ENCODE results near the gene AGL.

The AGL gene

GRCh38 chr1:99935534-99935933 is 85.4 kb downstream of the AGL start:
- H3K9me2 ChIP-seq (replicated peaks; ENCODE audit: low read depth, low read length) = no peaks in the 10 kb centered on the region
- H3F3A ChIP-seq (ENCODE audit: low read depth) = no peaks in the 10 kb centered on the region
- H3K27me3 ChIP-seq (ENCODE audit: insufficient read depth, low read length, poor library complexity, severe bottlenecking) = no peaks in the 10 kb centered on the region
- no peak overlapping the region for H3K9ac ChIP-seq (ENCODE audit: low read depth, low read length, poor library complexity, severe bottlenecking)
- no peaks in the 10 kb centered on the region for H3K79me2 ChIP-seq (ENCODE audit: insufficient read depth, low read length)
- H3K9me3 ChIP-seq (ENCODE audit: insufficient read depth, low read depth, low read length) = no peaks in the 10 kb centered on the region
- no peak for TF ChIP-seq EZH2phosphoT487 (IDR thresholded peaks at IDR 0.05; ENCODE audit: borderline replicate concordance)
- no peak for TF ChIP-seq CTCF (conservative IDR thresholded peaks at IDR 0.05; ENCODE audit: low read length)
- no peak overlapping the region for H3K4me3 ChIP-seq (ENCODE audit: low read length, poor library complexity, severe bottlenecking)
- H4K20me1 ChIP-seq (ENCODE audit: insufficient read depth, low read length, poor library complexity, severe bottlenecking) = no peaks in the 10 kb centered on the region
- no peaks in the 10 kb centered on the region for H3K4me1 ChIP-seq (ENCODE audit: insufficient read depth, low read length, poor library complexity, severe bottlenecking)
- no peak overlapping the region for H3K4me2 ChIP-seq (ENCODE audit: low read depth, low read length, poor library complexity, severe bottlenecking)
- no peak overlapping the region for H2AFZ ChIP-seq (ENCODE audit: low read length)
- H3K36me3 ChIP-seq (ENCODE audit: insufficient read depth, low read length) = no peaks in the 10 kb centered on the region

- Histone ChIP-seq H3K79me2 (ENCODE audit: insufficient read depth, low read length) (no peaks in the 10 kb centered on the region), H3K4me3 (ENCODE audit: low read length, poor library complexity, severe bottlenecking) (no peak overlapping the region), H3K9me2 (replicated peaks; ENCODE audit: low read depth, low read length) (no peaks in the 10 kb centered on the region), H3F3A (ENCODE audit: low read depth) (no peaks in the 10 kb centered on the region), H3K4me2 (ENCODE audit: low read depth, low read length, poor library complexity, severe bottlenecking) (no peak overlapping the region), H4K20me1 (ENCODE audit: insufficient read depth, low read length, poor library complexity, severe bottlenecking) (no peaks in the 10 kb centered on the region), H3K9me3 (ENCODE audit: insufficient read depth, low read depth, low read length) (no peaks in the 10 kb centered on the region), H3K27me3 (ENCODE audit: insufficient read depth, low read length, poor library complexity, severe bottlenecking) (no peaks in the 10 kb centered on the region), H3K4me1 (ENCODE audit: insufficient read depth, low read length, poor library complexity, severe bottlenecking) (no peaks in the 10 kb centered on the region), H3K36me3 (ENCODE audit: insufficient read depth, low read length) (no peaks in the 10 kb centered on the region), H3K9ac (ENCODE audit: low read depth, low read length, poor library complexity, severe bottlenecking) (no peak overlapping the region), H2AFZ (ENCODE audit: low read length) (no peak overlapping the region)
- TF ChIP-seq CTCF (conservative IDR thresholded peaks at IDR 0.05; ENCODE audit: low read length) = no peak
- TF ChIP-seq EZH2phosphoT487 (IDR thresholded peaks at IDR 0.05; ENCODE audit: borderline replicate concordance) = no peak
Observed at GRCh38 chr1:99936071-99936470, 85.9 kb downstream of the AGL start.

- H3K9ac ChIP-seq (ENCODE audit: low read depth, low read length, poor library complexity, severe bottlenecking) = no peak overlapping the region
- H3K79me2 ChIP-seq (ENCODE audit: insufficient read depth, low read length) = no peaks in the 10 kb centered on the region
- no peaks in the 10 kb centered on the region for H3K27me3 ChIP-seq (ENCODE audit: insufficient read depth, low read length, poor library complexity, severe bottlenecking)
- H2AFZ ChIP-seq (ENCODE audit: low read length) = no peak overlapping the region
- H3K4me2 ChIP-seq (ENCODE audit: low read depth, low read length, poor library complexity, severe bottlenecking) = no peak overlapping the region
- no peaks in the 10 kb centered on the region for H3K9me3 ChIP-seq (ENCODE audit: insufficient read depth, low read depth, low read length)
- peaks cover 3% of the 10 kb centered on the region for H3K4me1 ChIP-seq (ENCODE audit: insufficient read depth, low read length, poor library complexity, severe bottlenecking)
- no peaks in the 10 kb centered on the region for H3F3A ChIP-seq (ENCODE audit: low read depth)
- no peak overlapping the region for H3K4me3 ChIP-seq (ENCODE audit: low read length, poor library complexity, severe bottlenecking)
- TF ChIP-seq CTCF (conservative IDR thresholded peaks at IDR 0.05; ENCODE audit: low read length) (no peak), EZH2phosphoT487 (IDR thresholded peaks at IDR 0.05; ENCODE audit: borderline replicate concordance) (no peak)
- H4K20me1 ChIP-seq (ENCODE audit: insufficient read depth, low read length, poor library complexity, severe bottlenecking) = no peaks in the 10 kb centered on the region
- no peaks in the 10 kb centered on the region for H3K9me2 ChIP-seq (replicated peaks; ENCODE audit: low read depth, low read length)
- H3K36me3 ChIP-seq (ENCODE audit: insufficient read depth, low read length) = no peaks in the 10 kb centered on the region
Observed at GRCh38 chr1:99942723-99943122, 92.6 kb downstream of the AGL start.

All from Loucy (cell line).